H1 (cell line): ENCODE measurements around the gene PFDN6. TPM values are rescaled to one million over a fixed set of nuclear protein-coding genes. Genes with fewer than 3 reads are reported as not detected.

Source experiments
- CBX5 ChIP-seq: fragments of 300-800, 300-1000 bp; sonication (generic); IDR thresholded peaks from 2 replicates; pipeline ENCODE4 v1.7.1; 2016; ENCODE audit warnings: antibody characterized with exemption, low read length, low read depth
- CHD7 ChIP-seq: fragments of 300-600 bp; sonication (generic); IDR thresholded peaks from 2 replicates; pipeline ENCODE4 v1.7.1; 2012; ENCODE audit warnings: low read length, moderate library complexity, mild to moderate bottlenecking, inconsistent platforms; ENCODE audit not compliant: insufficient replicate concordance
- CREB1 ChIP-seq: IDR thresholded peaks from 2 replicates; pipeline ENCODE4 v1.6.1; 2012; ENCODE audit warnings: inconsistent platforms
- EP300 ChIP-seq, 2 experiments: IDR thresholded peaks; 1 replicate in 1 of 2; 2 replicates in 1 of 2; pipeline ENCODE4 v1.6.1; 2011 to 2012; ENCODE audit warnings: low read depth in 2 of 2, low read length in 2 of 2, mild to moderate bottlenecking in 2 of 2, borderline replicate concordance in 1 of 2, inconsistent platforms in 1 of 2, moderate library complexity in 1 of 2
- SIX5 ChIP-seq: IDR thresholded peaks from 2 replicates; pipeline ENCODE4 v1.6.1; 2011; ENCODE audit warnings: mild to moderate bottlenecking, low read depth, low read length
- SP1 ChIP-seq: IDR thresholded peaks from 2 replicates; pipeline ENCODE4 v1.6.1; 2011; ENCODE audit warnings: low read depth, low read length
- TAF1 ChIP-seq: IDR thresholded peaks from 2 replicates; pipeline ENCODE4 v1.6.1; 2011; ENCODE audit warnings: mild to moderate bottlenecking, low read depth, low read length
- USF2 ChIP-seq: IDR thresholded peaks from 2 replicates; pipeline ENCODE4 v1.6.1; 2011; ENCODE audit warnings: low read length, improper control_type of control experiment
- YY1 ChIP-seq: IDR thresholded peaks from 2 replicates; pipeline ENCODE4 v1.6.1; 2011; ENCODE audit warnings: low read depth, mild to moderate bottlenecking, low read length
- ZNF274 ChIP-seq: IDR thresholded peaks from 2 replicates; pipeline ENCODE4 v1.7.0; 2012; ENCODE audit warnings: low read length, borderline replicate concordance; ENCODE audit errors: extremely low read depth
- polyA plus RNA-seq, 7 experiments: library from polyadenylated mRNA; depleted of rRNA in 3 of 7; stranded (reverse) in 5 of 7; unstranded in 2 of 7; fragments of >200 nt in 5 of 7; fragments of 200-250 nt in 2 of 7; gene quantifications; 1 replicate in 5 of 7; 2 replicates in 1 of 7; 4 replicates in 1 of 7; pipeline versions ENCODE4 v1.2.1 to v1.2.3, GENCODE V29; 2011 to 2013; ENCODE audit warnings: missing spikeins in 2 of 7, mixed read lengths in 2 of 7
- total RNA-seq: library from RNA; stranded (reverse); fragmentation: NEBNext Ultra II Directional; extraction: Animal tissue kit (Norgen Biotek cat#: 25700); gene quantifications from 2 replicates; pipeline ENCODE4 v1.2.1, GENCODE V29; 2021

The PFDN6 gene
- total and polyA plus RNA-seq, 2 of the 8 experiments (the other 6 are each of a cell fraction or from before 2014, with no cell fraction given) = 32.0 to 95.7 TPM

GRCh38 chr6:33288141-33288920, 1.1 kb upstream of the PFDN6 start (continued):
- TF ChIP-seq CHD7 (no peak), CBX5 (no peak), TAF1 (no peak), CREB1 (no peak), ZNF274 (no peak), SP1 (no peak), SIX5 (no peak), YY1 (no peak), EP300 (IDR thresholded peaks at IDR 0.05; ENCODE audit: borderline replicate concordance in 1 of 2, low read depth in 2 of 2, low read length in 2 of 2) (no peak), USF2 (no peak)
